Peyer's patch (tissue), 4 donors: ENCODE measurements around the gene IMMP2L.

Experiments
- POLR2A ChIP-seq, 2 donors: fragments of 450-650 bp; IDR thresholded peaks; one replicate each; pipeline ENCODE4 v1.5.1; 2017; ENCODE audit warnings: antibody characterized with exemption in 2 of 2, mild to moderate bottlenecking in 2 of 2, moderate library complexity in 2 of 2
- TF ChIP-seq, protein P1 (sequence below), 6 experiments: fragments of 450-650 bp in 4 of 6; fragments of 200-600 bp in 2 of 6; sonication (generic) in 1 of 6; IDR thresholded peaks; one replicate each; pipeline ENCODE4 v1.5.1; 2017 to 2019; ENCODE audit warnings: antibody characterized with exemption in 6 of 6, mild to moderate bottlenecking in 3 of 6, moderate library complexity in 1 of 6

DNA sequence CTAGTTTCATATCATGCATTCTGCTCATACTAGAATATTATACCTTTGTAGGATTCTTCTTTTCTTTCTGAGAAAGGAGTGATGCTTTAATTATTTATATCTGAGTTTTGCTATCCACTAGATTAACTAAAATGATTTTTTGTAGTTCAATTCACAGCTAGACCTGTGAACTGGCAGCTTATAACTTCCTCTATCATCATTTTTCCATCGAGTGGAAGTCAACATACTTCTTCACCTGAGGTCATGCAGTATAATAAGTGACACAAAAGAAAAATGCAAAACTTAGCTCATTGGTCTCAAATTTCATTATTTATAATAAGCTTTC is 463.4 kb downstream of the IMMP2L start:
- TF ChIP-seq, protein P1, sequence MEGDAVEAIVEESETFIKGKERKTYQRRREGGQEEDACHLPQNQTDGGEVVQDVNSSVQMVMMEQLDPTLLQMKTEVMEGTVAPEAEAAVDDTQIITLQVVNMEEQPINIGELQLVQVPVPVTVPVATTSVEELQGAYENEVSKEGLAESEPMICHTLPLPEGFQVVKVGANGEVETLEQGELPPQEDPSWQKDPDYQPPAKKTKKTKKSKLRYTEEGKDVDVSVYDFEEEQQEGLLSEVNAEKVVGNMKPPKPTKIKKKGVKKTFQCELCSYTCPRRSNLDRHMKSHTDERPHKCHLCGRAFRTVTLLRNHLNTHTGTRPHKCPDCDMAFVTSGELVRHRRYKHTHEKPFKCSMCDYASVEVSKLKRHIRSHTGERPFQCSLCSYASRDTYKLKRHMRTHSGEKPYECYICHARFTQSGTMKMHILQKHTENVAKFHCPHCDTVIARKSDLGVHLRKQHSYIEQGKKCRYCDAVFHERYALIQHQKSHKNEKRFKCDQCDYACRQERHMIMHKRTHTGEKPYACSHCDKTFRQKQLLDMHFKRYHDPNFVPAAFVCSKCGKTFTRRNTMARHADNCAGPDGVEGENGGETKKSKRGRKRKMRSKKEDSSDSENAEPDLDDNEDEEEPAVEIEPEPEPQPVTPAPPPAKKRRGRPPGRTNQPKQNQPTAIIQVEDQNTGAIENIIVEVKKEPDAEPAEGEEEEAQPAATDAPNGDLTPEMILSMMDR (IDR thresholded peaks at IDR 0.05), result no peak
- TF ChIP-seq POLR2A (IDR thresholded peaks at IDR 0.05), result no peak
